HepG2 (cell line): ENCODE data around the gene HSD3B7. TPM values are rescaled to one million over a fixed set of nuclear protein-coding genes. Genes with fewer than 3 reads are reported as not detected.

ENCODE experiments used
- CENPBD1 ChIP-seq: sonication (generic); formaldehyde crosslinking; IDR thresholded peaks from 2 replicates; pipeline ENCODE4 v1.8.0; 2022; ENCODE audit warnings: missing genetic modification reagents, low read depth, mild to moderate bottlenecking, borderline replicate concordance
- DBP ChIP-seq: sonication (generic); formaldehyde crosslinking; IDR thresholded peaks from 2 replicates; pipeline ENCODE4 v1.4.0; 2020; ENCODE audit warnings: missing genetic modification reagents; ENCODE audit errors: not compliant biosample characterization
- EED ChIP-seq: sonication (generic); formaldehyde crosslinking; IDR thresholded peaks from 2 replicates; pipeline ENCODE4 v1.5.0; 2020; ENCODE audit warnings: mild to moderate bottlenecking, missing genetic modification reagents
- KAT7 ChIP-seq: IDR thresholded peaks from 2 replicates; pipeline ENCODE4 v1.6.1; 2018; ENCODE audit warnings: borderline replicate concordance, missing compliant biosample characterization
- MEF2D ChIP-seq: sonication (generic); formaldehyde crosslinking; IDR thresholded peaks from 2 replicates; pipeline ENCODE4 v1.5.1; 2020; ENCODE audit warnings: mild to moderate bottlenecking, missing genetic modification reagents
- NFKB2 ChIP-seq: sonication (generic); formaldehyde crosslinking; IDR thresholded peaks from 2 replicates; pipeline ENCODE4 v1.4.0; 2020; ENCODE audit warnings: missing genetic modification reagents, borderline replicate concordance
- PAX8 ChIP-seq: sonication (generic); formaldehyde crosslinking; IDR thresholded peaks from 2 replicates; pipeline ENCODE4 v1.8.0; 2022; ENCODE audit warnings: mild to moderate bottlenecking, missing genetic modification reagents, borderline replicate concordance
- RBM22 ChIP-seq: fragments of 200-400 bp; formaldehyde crosslinking; optimal IDR thresholded peaks from 2 replicates; pipeline ENCODE3; 2017; ENCODE audit warnings: mild to moderate bottlenecking, low read length, moderate library complexity
- RFX3 ChIP-seq: IDR thresholded peaks from 2 replicates; pipeline ENCODE4 v1.6.1; 2016; ENCODE audit warnings: missing biosample characterization, missing genetic modification reagents
- SAFB2 ChIP-seq: sonication (generic); formaldehyde crosslinking; IDR thresholded peaks from 2 replicates; pipeline ENCODE4 v1.5.1; 2020; ENCODE audit warnings: missing genetic modification reagents, low read depth, mild to moderate bottlenecking, borderline replicate concordance
- SMC3 ChIP-seq: IDR thresholded peaks from 2 replicates; pipeline ENCODE4 v1.6.1; 2011; ENCODE audit warnings: low read length, improper control_type of control experiment
- THAP9 ChIP-seq: sonication (generic); formaldehyde crosslinking; IDR thresholded peaks from 2 replicates; pipeline ENCODE4; 2020; ENCODE audit warnings: missing genetic modification reagents, mild to moderate bottlenecking, borderline replicate concordance
- ZBTB10 ChIP-seq: sonication (generic); formaldehyde crosslinking; IDR thresholded peaks from 2 replicates; pipeline ENCODE4 v1.4.0; 2020; ENCODE audit warnings: missing genetic modification reagents, borderline replicate concordance
- ZBTB8A ChIP-seq: sonication (generic); formaldehyde crosslinking; IDR thresholded peaks from 2 replicates; pipeline ENCODE4 v1.4.0; 2020; ENCODE audit warnings: mild to moderate bottlenecking, low read depth, missing genetic modification reagents, borderline replicate concordance
- ZNF121 ChIP-seq: sonication (generic); formaldehyde crosslinking; IDR thresholded peaks from 2 replicates; pipeline ENCODE4 v1.5.0; 2020; ENCODE audit warnings: mild to moderate bottlenecking, missing genetic modification reagents
- ZNF225 ChIP-seq: sonication (generic); formaldehyde crosslinking; IDR thresholded peaks from 2 replicates; pipeline ENCODE4 v1.4.0; 2020; ENCODE audit warnings: mild to moderate bottlenecking, missing genetic modification reagents
- ZNF230 ChIP-seq: sonication (generic); formaldehyde crosslinking; IDR thresholded peaks from 2 replicates; pipeline ENCODE4 v1.4.0; 2020; ENCODE audit warnings: mild to moderate bottlenecking, missing genetic modification reagents
- ZNF282 ChIP-seq: fragments of 450-650 bp; IDR thresholded peaks from 2 replicates; pipeline ENCODE4 v1.6.1; 2018; ENCODE audit not compliant: partially characterized antibody
- ZNF44 ChIP-seq: sonication (generic); formaldehyde crosslinking; IDR thresholded peaks from 2 replicates; pipeline ENCODE4 v1.5.1; 2020; ENCODE audit warnings: mild to moderate bottlenecking, missing genetic modification reagents
- ZNF558 ChIP-seq: sonication (generic); formaldehyde crosslinking; IDR thresholded peaks from 2 replicates; pipeline ENCODE4 v1.9.0; 2022; ENCODE audit warnings: mild to moderate bottlenecking, missing genetic modification reagents, borderline replicate concordance
- ZNF709 ChIP-seq: sonication (generic); formaldehyde crosslinking; IDR thresholded peaks from 2 replicates; pipeline ENCODE4 v1.5.0; 2020; ENCODE audit warnings: mild to moderate bottlenecking, missing genetic modification reagents
- ZNF777 ChIP-seq: sonication (generic); formaldehyde crosslinking; IDR thresholded peaks from 2 replicates; pipeline ENCODE4 v1.4.0; 2020; ENCODE audit warnings: missing genetic modification reagents
- polyA plus RNA-seq, 8 experiments: library from polyadenylated mRNA; depleted of rRNA in 3 of 8; stranded (reverse) in 7 of 8; unstranded in 1 of 8; fragments of >200 nt; fragmentation: Illumina TruSeq in 4 of 8; extraction: Trizol in 4 of 8; gene quantifications; 2 replicates each; pipeline versions ENCODE4 v1.2.1 to v1.2.3, GENCODE V29; 2011 to 2016; ENCODE audit warnings: low read depth in 4 of 8, missing spikeins in 1 of 8, mixed read lengths in 1 of 8; ENCODE audit not compliant: insufficient read depth in 1 of 8
- total RNA-seq, 5 experiments: library from RNA; depleted of rRNA; stranded (reverse); fragments of >200 nt; fragmentation: Illumina TruSeq; extraction: Trizol; gene quantifications; 2 replicates each; pipeline ENCODE4 v1.2.3, GENCODE V29; 2016; ENCODE audit warnings: low read depth in 1 of 5

The HSD3B7 gene
- total and polyA plus RNA-seq, 2 of the 13 experiments (the other 11 are each of a cell fraction or from before 2014, with no cell fraction given), result 32.9 to 69.7 TPM

GRCh38 chr16:30949650-30950515 is 35.1 kb upstream of the HSD3B7 start (continued):
- TF ChIP-seq THAP9 (CRISPR knock-in tag) (peak; percentile 74; the same call in 1 of the 2 replicates), CENPBD1 (no peak; the same call in 1 of the 2 replicates), DBP (CRISPR knock-in tag) (no peak), SMC3 (0 out of 2 replicates have a peak, but pooled peaks have one; percentile 10), ZBTB8A (CRISPR knock-in tag) (peak; percentile 31; the same call in 1 of the 2 replicates), ZNF282 (no peak), ZNF225 (CRISPR knock-in tag) (no peak; the same call in 1 of the 2 replicates), NFKB2 (CRISPR knock-in tag) (peak; percentile 61; the same call in 1 of the 2 replicates), EED (CRISPR knock-in tag) (peak; percentile 92), PAX8 (CRISPR knock-in tag) (peak; percentile 86; the same call in 1 of the 2 replicates), MEF2D (CRISPR knock-in tag) (peak; percentile 83), RFX3 (CRISPR knock-in tag) (no peak; the same call in 1 of the 2 replicates), RBM22 (peak; percentile 36), ZNF777 (CRISPR knock-in tag) (no peak), ZNF121 (CRISPR knock-in tag) (peak; percentile 40; the same call in 1 of the 2 replicates), KAT7 (CRISPR knock-in tag) (peak; percentile 41; the same call in 1 of the 2 replicates), ZNF709 (CRISPR knock-in tag) (0 out of 2 replicates have a peak, but pooled peaks have one; percentile 62), SAFB2 (CRISPR knock-in tag) (no peak; the same call in 1 of the 2 replicates), ZNF558 (CRISPR knock-in tag) (peak; percentile 50; the same call in 1 of the 2 replicates), ZBTB10 (CRISPR knock-in tag) (0 out of 2 replicates have a peak, but pooled peaks have one; percentile 22), ZNF230 (CRISPR knock-in tag) (peak; percentile 87), ZNF44 (CRISPR knock-in tag) (no peak; the same call in 1 of the 2 replicates)
